ENCODE results near the gene NUP210. TPM values are rescaled to one million over a fixed set of nuclear protein-coding genes. Genes with fewer than 3 reads are reported as not detected.
A peak's percentile ranks its signal among the peaks of the same experiment; 100 is the strongest.

NUP210 gene
- total RNA-seq (2014; rRNA removed; shearing (Covaris generic)), result 0.10 and 0.32 TPM in 2 replicates

DNA sequence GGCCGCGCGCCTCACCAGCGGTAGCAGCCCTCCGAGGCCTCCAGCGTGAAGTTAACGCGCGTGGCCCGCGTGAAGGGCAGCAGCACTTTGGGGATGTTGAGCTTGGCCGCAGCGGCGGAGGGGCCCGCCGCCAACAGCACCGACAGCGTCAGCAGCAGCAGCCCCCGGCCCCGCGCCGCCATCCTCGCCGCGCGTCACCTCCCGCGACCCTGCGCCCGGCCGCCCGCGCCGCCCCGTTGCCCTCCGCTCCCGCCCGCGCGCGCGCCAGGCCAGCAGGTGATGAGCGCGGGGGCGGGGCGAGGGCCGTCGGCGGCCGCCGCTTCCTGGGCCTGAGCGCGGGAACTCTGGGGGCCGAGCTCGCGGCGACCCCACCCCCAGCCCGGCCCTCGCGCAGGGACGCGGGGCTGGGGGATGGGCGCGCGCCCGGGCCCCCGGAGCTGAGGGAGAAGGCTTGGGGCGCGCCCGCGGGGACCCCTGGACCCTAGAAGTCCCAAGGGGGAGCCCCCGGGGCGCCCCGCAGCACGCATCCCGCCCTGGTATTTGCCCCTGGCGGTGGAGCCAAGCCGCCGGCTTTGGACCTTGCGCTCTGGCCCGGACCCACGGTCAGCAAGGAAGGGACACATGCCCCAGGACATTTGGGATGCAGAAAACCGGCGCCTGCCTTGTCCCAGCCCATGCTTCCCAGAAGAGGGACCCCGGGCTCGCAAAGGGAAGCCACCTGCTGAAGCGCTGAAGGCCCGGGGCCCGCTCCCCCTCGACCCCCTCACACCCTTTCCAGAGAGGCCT lies at the start of gene NUP210:
Gene NUP210, minus strand, starts transcription at position 278 of the 786 bp plus-strand sequence. Its CDS starts 96 bp downstream, at position 182.
- Histone ChIP-seq H3K27ac (no peak within 1 kb of the TSS), H3K4me3 (no peak within 1 kb of the TSS)

DNA sequence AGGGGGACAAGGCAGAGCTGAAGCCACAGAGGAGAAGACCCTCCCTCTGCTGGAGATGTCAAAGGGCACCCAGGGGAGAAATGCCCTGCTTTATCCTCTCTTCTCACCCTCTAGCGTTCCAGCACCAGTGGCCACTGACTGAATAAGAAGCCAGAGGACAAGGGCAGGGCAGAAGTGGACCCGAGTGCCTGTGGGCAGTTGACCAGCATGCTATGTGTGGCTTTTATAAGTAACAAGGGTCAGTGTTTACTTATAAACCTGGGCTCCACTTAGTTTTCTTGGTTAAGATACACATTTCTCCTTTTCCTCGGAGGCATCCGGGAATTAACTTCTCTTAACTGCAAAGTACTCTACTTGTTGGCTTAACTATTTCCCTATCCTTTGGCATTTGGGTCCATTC lies 46.7 kb upstream of the NUP210 start:
- H3K27me3 ChIP-seq, result no peaks in the 10 kb centered on the region
- DNase-seq, result no peak
- no peak overlapping the region for H3K27ac ChIP-seq
- peaks cover 59% of the 10 kb centered on the region for H3K4me1 ChIP-seq
- H3K9me3 ChIP-seq (replicated peaks), result no peaks in the 10 kb centered on the region
- H3K4me3 ChIP-seq, result no peak overlapping the region
- no peaks in the 10 kb centered on the region for H3K36me3 ChIP-seq

More for the DNA sequence above, at the start of gene NUP210:
- Histone ChIP-seq H3K9me3 (replicated peaks) (no peaks in the 10 kb centered on the region), H3K4me1 (no peaks in the 10 kb centered on the region), H3K27me3 (no peaks in the 10 kb centered on the region), H3K36me3 (no peaks in the 10 kb centered on the region)
- DNase-seq, result no peak

- H3K36me3 ChIP-seq, result no peaks in the 10 kb centered on the region
- H3K27me3 ChIP-seq, result no peaks in the 10 kb centered on the region
- H3K27ac ChIP-seq, result peak overlapping the region; percentile 90
- peaks cover 50% of the 10 kb centered on the region for H3K4me1 ChIP-seq
- DNase-seq, result peak; percentile 90 to 96
- no peak overlapping the region for H3K4me3 ChIP-seq
- H3K9me3 ChIP-seq (replicated peaks), result no peaks in the 10 kb centered on the region
These were observed 45.2 kb upstream of the NUP210 start for GRCh38 chr3:13465236-13465873.

GRCh38 chr3:13463618-13464400 lies 43.7 kb upstream of the NUP210 start:
- no peaks in the 10 kb centered on the region for H3K36me3 ChIP-seq
- peak overlapping the region; percentile 90 for H3K27ac ChIP-seq
- no peaks in the 10 kb centered on the region for H3K9me3 ChIP-seq (replicated peaks)
- H3K4me3 ChIP-seq, result no peak overlapping the region
- peaks cover 60% of the 10 kb centered on the region for H3K4me1 ChIP-seq
- no peaks in the 10 kb centered on the region for H3K27me3 ChIP-seq
- peak; percentile 96 to 98 for DNase-seq

DNA sequence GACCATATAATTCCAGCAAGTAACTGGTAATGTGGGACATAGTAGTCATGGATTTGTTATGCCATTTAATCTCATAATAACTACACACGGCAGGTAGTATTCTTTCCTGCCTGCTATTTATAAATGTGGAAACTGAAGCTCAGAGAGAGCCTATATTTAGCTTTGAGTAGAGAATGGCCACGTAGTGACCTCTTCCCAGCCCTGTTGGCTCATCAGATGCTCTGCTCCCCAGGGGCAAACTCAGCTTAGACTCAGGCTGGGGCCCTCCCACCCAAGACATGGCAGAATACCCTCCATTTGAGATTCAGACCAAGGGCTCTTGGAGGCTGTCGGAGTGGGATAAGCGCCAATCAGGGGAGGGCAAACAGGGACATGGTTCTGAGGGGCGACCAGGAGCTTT lies 42.7 kb upstream of the NUP210 start:
- DNase-seq, result peak; percentile 61 to 69
- Histone ChIP-seq H3K4me1 (peaks cover 60% of the 10 kb centered on the region), H3K9me3 (replicated peaks) (no peaks in the 10 kb centered on the region), H3K36me3 (no peaks in the 10 kb centered on the region), H3K27ac (peak overlapping the region; percentile 90), H3K4me3 (no peak overlapping the region), H3K27me3 (no peaks in the 10 kb centered on the region)

DNA sequence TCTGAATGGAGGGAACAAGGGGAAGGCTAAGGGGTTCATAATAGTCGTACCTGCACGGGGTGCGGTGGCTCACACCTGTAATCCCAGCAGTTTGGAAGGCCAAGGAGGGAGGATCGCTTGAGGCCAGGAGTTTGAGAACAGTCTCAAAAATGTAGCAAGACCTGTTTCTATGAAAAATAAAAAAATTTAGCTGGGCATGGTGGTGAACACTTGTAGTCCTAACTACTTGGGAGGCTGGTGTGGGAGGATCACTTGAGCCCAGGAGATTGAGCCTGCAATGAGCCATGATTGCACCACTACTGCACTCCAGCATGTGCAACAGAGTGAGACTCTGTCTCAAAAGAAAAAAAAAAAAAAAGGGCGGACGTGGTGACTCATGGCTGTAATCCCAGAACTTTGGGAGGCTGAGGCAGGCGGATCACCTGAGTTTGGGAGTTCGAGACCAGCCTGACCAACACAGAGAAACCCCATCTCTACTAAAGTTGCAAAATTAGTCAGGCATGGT lies 42.1 kb upstream of the NUP210 start:
- H3K9me3 ChIP-seq (replicated peaks), result no peaks in the 10 kb centered on the region
- no peak overlapping the region for H3K27ac ChIP-seq
- H3K36me3 ChIP-seq, result no peaks in the 10 kb centered on the region
- H3K27me3 ChIP-seq, result no peaks in the 10 kb centered on the region
- no peak for DNase-seq
- no peak overlapping the region for H3K4me3 ChIP-seq
- peaks cover 60% of the 10 kb centered on the region for H3K4me1 ChIP-seq

- Histone ChIP-seq H3K9me3 (replicated peaks) (no peaks in the 10 kb centered on the region), H3K4me3 (no peak overlapping the region), H3K27ac (no peak overlapping the region), H3K4me1 (peaks cover 55% of the 10 kb centered on the region), H3K36me3 (no peaks in the 10 kb centered on the region), H3K27me3 (no peaks in the 10 kb centered on the region)
- DNase-seq, result peak; percentile 59 to 63
These were observed 41.3 kb upstream of the NUP210 start for GRCh38 chr3:13461169-13462124.

DNA sequence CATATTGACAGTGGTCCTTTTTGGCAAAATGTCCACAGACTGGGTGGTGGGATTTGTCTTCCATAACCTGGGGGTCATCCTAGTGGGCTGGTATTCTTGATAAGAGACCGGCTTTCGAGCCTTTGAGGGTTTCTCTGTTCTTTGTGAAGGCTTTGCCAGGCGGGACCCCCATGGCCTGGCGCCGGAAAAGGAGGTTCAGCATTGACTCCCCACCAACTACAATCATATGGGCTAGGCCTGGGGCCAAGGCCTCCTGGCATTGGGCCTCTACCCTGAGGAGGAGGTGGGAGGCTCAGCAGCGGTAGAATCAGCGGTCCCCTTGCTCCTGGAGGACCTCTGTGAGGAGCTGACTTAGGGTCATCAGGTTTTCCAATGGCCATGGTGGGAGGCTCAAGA lies 40.2 kb upstream of the NUP210 start:
- H3K36me3 ChIP-seq, result no peaks in the 10 kb centered on the region
- peaks cover 44% of the 10 kb centered on the region for H3K4me1 ChIP-seq
- no peak for DNase-seq
- no peak overlapping the region for H3K4me3 ChIP-seq
- no peaks in the 10 kb centered on the region for H3K9me3 ChIP-seq (replicated peaks)
- H3K27me3 ChIP-seq, result no peaks in the 10 kb centered on the region
- H3K27ac ChIP-seq, result no peak overlapping the region

GRCh38 chr3:13459605-13460340 lies 39.7 kb upstream of the NUP210 start:
- H3K36me3 ChIP-seq, result no peaks in the 10 kb centered on the region
- H3K9me3 ChIP-seq (replicated peaks), result no peaks in the 10 kb centered on the region
- H3K27ac ChIP-seq, result no peak overlapping the region
- H3K4me3 ChIP-seq, result no peak overlapping the region
- H3K27me3 ChIP-seq, result no peaks in the 10 kb centered on the region
- DNase-seq, result peak in 1 of 2 experiments; percentile 62
- peaks cover 38% of the 10 kb centered on the region for H3K4me1 ChIP-seq

DNA sequence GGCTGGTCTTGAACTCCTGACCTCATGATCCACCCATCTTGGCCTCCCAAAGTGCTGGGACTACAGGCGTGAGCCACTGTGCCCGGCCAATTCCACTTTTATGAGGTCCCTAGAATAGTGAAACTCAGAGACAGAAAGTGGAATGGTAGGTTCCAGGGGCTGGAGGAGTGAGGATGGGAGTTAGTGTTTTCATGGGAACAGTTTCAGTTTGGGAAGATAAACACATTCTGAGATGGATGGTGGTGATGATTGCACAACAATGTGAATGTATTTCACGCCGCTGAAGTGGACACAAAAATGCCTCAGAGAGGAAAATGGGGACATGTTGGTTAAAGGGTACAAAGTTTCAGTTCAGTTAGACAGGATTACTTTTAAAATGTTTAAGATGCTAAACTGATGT lies 37.5 kb upstream of the NUP210 start:
- H3K4me1 ChIP-seq, result peaks cover 17% of the 10 kb centered on the region
- no peak overlapping the region for H3K4me3 ChIP-seq
- H3K27me3 ChIP-seq, result no peaks in the 10 kb centered on the region
- DNase-seq, result no peak
- H3K9me3 ChIP-seq (replicated peaks), result no peaks in the 10 kb centered on the region
- no peaks in the 10 kb centered on the region for H3K36me3 ChIP-seq
- no peak overlapping the region for H3K27ac ChIP-seq

- Histone ChIP-seq H3K27me3 (no peaks in the 10 kb centered on the region), H3K36me3 (no peaks in the 10 kb centered on the region), H3K27ac (no peak overlapping the region), H3K4me3 (no peak overlapping the region), H3K9me3 (replicated peaks) (no peaks in the 10 kb centered on the region), H3K4me1 (peaks cover 14% of the 10 kb centered on the region)
- DNase-seq, result peak in 1 of 2 experiments; percentile 36
These were observed 35.5 kb upstream of the NUP210 start for GRCh38 chr3:13455644-13456043.

DNA sequence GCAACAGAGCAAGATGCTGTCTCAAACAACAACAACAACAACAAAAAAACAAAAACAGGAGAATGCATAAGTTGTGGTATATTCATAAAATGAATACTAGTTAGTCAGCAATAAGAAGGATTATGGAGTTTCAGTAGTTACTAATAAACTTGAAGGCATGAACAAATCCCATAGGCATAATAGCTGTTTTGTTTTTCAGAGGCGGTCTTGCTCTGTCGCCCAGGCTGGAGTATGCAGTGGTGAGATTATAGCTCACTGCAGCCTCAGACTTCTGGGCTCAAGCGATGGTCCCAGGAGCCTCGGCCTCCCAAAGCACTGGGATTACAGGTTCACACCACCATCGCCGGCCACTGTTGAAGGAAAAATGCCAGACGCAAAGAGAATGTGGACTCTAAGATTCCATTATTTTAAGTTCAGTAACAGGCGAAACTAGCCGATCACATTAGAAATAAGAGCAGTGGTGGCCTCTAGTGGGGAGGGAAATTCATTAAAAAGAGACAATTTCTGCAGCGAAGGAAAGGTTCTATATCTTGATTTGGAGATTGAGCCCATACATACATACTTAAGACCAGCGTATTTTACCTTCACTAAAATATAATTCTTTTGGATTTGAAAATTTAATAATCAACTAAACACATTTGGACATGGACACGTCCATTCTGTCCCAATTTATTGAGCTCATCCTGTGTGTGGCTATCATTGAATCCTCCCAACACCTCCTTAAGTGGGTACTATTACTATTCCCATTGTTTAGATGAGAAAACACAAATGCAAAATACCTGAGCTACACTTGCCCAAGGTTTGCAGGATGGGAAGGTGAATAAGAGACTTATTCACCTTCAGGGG lies 32.6 kb upstream of the NUP210 start:
- H3K27me3 ChIP-seq, result no peaks in the 10 kb centered on the region
- H3K4me1 ChIP-seq, result peaks cover 4% of the 10 kb centered on the region; the same call in 1 of the 2 replicates
- no peaks in the 10 kb centered on the region for H3K9me3 ChIP-seq (replicated peaks)
- no peak overlapping the region for H3K4me3 ChIP-seq
- H3K27ac ChIP-seq, result no peak overlapping the region
- DNase-seq, result peak in 1 of 2 experiments; percentile 62
- no peaks in the 10 kb centered on the region for H3K36me3 ChIP-seq

DNA sequence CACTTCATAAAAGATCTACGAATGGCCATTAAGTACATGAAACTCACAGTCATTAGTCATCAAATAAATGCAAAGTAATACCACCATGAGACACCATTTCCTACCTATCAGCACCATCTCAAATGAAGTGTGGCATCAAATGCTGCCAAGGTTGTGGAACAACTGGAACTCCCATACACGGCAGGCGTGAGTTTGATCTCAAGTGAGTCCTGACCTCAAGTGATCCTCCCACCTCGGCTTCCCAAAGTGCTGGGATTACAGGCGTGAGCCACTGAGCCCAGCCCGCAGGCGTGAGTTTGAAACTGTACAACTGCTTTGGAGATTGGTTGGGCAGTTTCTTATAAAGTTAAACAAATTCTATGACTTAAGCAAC lies 31.2 kb upstream of the NUP210 start:
- H3K36me3 ChIP-seq, result no peaks in the 10 kb centered on the region
- H3K4me3 ChIP-seq, result peak overlapping the region; percentile 44
- H3K27ac ChIP-seq, result no peak overlapping the region
- no peaks in the 10 kb centered on the region for H3K27me3 ChIP-seq
- peaks cover 4% of the 10 kb centered on the region; the same call in 1 of the 2 replicates for H3K4me1 ChIP-seq
- DNase-seq, result peak in 1 of 2 experiments; percentile 55
- no peaks in the 10 kb centered on the region for H3K9me3 ChIP-seq (replicated peaks)
